Ishikawa (cell line): ENCODE measurements around the gene PCSK1.

Experiments used
- CEBPB ChIP-seq: IDR thresholded peaks from 2 replicates; pipeline ENCODE4 v1.6.1; 2012
- CREB1 ChIP-seq: IDR thresholded peaks from 2 replicates; pipeline ENCODE4 v1.6.1; 2012; ENCODE audit warnings: low read depth
- EGR1 ChIP-seq: IDR thresholded peaks from 2 replicates; pipeline ENCODE4 v1.6.1; 2012
- EP300 ChIP-seq: IDR thresholded peaks from 2 replicates; pipeline ENCODE4 v1.6.1; 2012; ENCODE audit warnings: borderline replicate concordance
- FOXM1 ChIP-seq: IDR thresholded peaks from 2 replicates; pipeline ENCODE4 v1.6.1; 2012; ENCODE audit warnings: low read depth, borderline replicate concordance
- NFIC ChIP-seq: IDR thresholded peaks from 2 replicates; pipeline ENCODE4 v1.6.1; 2012
- RAD21 ChIP-seq: IDR thresholded peaks from 2 replicates; pipeline ENCODE4 v1.6.1; 2012; ENCODE audit warnings: low read depth
- TAF1 ChIP-seq: IDR thresholded peaks from 2 replicates; pipeline ENCODE4 v1.6.1; 2012; ENCODE audit warnings: low read depth, mild to moderate bottlenecking
- TCF12 ChIP-seq: IDR thresholded peaks from 2 replicates; pipeline ENCODE4 v1.6.1; 2012; ENCODE audit warnings: low read depth
- TEAD4 ChIP-seq: IDR thresholded peaks from 2 replicates; pipeline ENCODE4 v1.6.1; 2012
- YY1 ChIP-seq: IDR thresholded peaks from 2 replicates; pipeline ENCODE4 v1.6.1; 2012; ENCODE audit warnings: low read depth
- ZBTB7A ChIP-seq: IDR thresholded peaks from 2 replicates; pipeline ENCODE4 v1.6.1; 2012; ENCODE audit warnings: low read depth
- TF ChIP-seq, protein P1 (sequence below): IDR thresholded peaks from 2 replicates; pipeline ENCODE4 v1.6.1; 2012; ENCODE audit warnings: low read depth, mild to moderate bottlenecking
- TF ChIP-seq, protein P2 (sequence below): IDR thresholded peaks from 2 replicates; pipeline ENCODE4 v1.6.1; 2012
- TF ChIP-seq, protein P3 (sequence below): IDR thresholded peaks from 2 replicates; pipeline ENCODE4 v1.6.1; 2012

PCSK1 gene

DNA sequence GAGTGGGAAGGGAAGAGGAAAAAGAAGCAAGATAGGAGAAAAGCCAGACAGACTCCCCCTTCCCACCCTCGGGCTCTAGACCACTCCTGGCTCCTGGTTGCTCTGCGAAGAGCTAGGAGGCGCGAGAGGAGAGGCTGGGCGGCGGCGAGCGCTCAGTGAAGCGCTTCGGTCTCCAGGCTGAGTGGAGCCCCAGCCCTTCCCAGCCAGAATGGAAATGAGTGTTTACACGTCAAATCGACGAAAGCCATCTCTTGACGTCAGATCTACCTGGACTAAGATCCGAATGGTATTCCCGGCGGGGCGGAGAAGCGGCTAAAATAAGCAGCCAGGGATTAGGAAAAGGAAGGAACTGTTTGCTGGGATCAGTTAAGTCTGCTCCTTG is at the start of gene PCSK1:
Gene PCSK1, minus strand, starts transcription at position 183 of the 382 bp plus-strand sequence. CDS start 206 bp downstream, outside the sequence.
- TF ChIP-seq TEAD4, result no peak
- TF ChIP-seq EP300, result no peak
- TF ChIP-seq, protein P1, sequence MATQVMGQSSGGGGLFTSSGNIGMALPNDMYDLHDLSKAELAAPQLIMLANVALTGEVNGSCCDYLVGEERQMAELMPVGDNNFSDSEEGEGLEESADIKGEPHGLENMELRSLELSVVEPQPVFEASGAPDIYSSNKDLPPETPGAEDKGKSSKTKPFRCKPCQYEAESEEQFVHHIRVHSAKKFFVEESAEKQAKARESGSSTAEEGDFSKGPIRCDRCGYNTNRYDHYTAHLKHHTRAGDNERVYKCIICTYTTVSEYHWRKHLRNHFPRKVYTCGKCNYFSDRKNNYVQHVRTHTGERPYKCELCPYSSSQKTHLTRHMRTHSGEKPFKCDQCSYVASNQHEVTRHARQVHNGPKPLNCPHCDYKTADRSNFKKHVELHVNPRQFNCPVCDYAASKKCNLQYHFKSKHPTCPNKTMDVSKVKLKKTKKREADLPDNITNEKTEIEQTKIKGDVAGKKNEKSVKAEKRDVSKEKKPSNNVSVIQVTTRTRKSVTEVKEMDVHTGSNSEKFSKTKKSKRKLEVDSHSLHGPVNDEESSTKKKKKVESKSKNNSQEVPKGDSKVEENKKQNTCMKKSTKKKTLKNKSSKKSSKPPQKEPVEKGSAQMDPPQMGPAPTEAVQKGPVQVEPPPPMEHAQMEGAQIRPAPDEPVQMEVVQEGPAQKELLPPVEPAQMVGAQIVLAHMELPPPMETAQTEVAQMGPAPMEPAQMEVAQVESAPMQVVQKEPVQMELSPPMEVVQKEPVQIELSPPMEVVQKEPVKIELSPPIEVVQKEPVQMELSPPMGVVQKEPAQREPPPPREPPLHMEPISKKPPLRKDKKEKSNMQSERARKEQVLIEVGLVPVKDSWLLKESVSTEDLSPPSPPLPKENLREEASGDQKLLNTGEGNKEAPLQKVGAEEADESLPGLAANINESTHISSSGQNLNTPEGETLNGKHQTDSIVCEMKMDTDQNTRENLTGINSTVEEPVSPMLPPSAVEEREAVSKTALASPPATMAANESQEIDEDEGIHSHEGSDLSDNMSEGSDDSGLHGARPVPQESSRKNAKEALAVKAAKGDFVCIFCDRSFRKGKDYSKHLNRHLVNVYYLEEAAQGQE, result no peak
- TF ChIP-seq TCF12, result no peak
- no peak for TF ChIP-seq CREB1
- TF ChIP-seq, protein P2, sequence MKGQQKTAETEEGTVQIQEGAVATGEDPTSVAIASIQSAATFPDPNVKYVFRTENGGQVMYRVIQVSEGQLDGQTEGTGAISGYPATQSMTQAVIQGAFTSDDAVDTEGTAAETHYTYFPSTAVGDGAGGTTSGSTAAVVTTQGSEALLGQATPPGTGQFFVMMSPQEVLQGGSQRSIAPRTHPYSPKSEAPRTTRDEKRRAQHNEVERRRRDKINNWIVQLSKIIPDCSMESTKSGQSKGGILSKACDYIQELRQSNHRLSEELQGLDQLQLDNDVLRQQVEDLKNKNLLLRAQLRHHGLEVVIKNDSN, result no peak
- TF ChIP-seq, protein P3, sequence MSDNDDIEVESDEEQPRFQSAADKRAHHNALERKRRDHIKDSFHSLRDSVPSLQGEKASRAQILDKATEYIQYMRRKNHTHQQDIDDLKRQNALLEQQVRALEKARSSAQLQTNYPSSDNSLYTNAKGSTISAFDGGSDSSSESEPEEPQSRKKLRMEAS, result no peak
- no peak for TF ChIP-seq NFIC

DNA sequence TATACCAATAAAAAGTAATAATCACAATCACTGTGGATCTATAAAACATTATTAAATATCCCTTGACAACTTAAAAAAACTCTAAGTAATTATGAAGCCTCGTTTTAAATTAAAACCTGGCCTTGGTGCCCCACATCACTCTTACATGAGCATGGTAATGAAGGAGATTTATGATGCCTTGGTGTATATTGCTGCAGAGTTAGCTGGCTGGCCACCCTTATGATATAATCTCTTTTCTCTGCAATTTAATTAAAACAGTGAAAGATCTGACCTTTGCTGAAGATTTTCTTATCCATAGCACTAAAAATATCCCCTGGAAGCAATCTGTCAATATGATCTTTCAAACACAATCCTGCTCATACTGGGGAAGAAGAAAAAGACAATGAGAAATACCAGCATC is 48.8 kb upstream of the PCSK1 start:
- TF ChIP-seq, protein P1, result no peak
- TF ChIP-seq TEAD4, result no peak
- no peak for TF ChIP-seq ZBTB7A
- no peak for TF ChIP-seq YY1
- no peak for TF ChIP-seq TAF1
- no peak for TF ChIP-seq CREB1
- TF ChIP-seq TCF12, result no peak
- no peak for TF ChIP-seq FOXM1
- TF ChIP-seq, protein P2, result no peak
- TF ChIP-seq, protein P3, result no peak
- TF ChIP-seq NFIC, result no peak
- TF ChIP-seq EP300, result no peak
- no peak for TF ChIP-seq CEBPB
- no peak for TF ChIP-seq EGR1
- TF ChIP-seq RAD21, result no peak

DNA sequence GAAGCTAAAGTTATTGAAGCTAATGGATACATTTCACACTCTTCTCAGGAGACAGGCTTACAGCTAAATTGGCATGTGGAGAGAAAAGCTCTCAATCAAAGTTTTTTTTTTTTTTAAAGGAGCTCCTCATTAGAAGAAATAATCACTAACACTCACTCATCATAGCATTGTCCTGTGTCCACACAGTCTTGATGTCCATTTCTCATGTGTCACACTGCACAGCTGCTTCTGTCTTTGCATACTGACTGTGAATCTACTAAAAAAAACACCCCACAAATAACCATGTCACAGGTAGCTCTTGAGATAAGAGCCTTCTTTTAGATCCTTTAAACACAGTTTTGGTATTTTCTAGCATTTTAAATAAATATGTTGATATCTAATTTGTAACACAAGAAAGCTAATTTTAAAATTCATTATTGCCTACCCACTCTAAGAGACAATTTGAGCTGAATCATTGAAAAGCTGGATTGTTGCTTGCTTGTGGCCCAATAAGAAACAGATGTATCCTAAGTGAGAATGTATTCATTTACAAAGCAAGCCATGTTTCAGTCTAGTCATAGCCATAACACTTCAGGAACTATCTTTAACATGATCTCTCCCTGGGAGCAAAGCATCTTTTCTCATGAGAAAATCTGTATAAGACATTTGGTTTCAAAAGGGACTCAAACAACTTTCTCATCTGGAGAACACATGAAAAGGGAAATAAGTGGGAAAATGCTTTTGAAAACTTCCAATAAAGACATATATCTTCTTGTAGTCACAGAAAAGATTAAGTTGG is 48.1 kb upstream of the PCSK1 start:
- TF ChIP-seq, protein P2, result no peak
- TF ChIP-seq TAF1 (no peak), EGR1 (no peak), FOXM1 (no peak)

DNA sequence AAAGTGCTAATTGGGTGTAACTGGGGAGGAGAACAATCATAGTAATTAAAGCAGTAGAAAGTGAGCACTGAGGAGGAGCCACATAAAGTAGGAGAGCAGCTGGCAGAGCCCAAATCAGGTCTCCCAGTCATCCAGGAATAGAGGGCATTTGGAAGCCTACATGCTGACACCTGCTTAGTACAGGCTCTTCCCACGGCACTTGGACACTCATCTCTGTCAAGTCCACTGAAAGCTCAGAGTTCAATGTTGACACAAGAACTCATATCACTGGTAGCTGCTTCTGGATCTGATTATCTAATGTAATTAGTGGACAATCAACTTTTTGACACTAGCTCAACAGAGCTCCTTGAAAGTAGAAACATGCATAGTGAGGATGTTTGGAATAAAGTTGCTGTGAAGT is 45.9 kb upstream of the PCSK1 start:
- TF ChIP-seq EGR1, result no peak

DNA sequence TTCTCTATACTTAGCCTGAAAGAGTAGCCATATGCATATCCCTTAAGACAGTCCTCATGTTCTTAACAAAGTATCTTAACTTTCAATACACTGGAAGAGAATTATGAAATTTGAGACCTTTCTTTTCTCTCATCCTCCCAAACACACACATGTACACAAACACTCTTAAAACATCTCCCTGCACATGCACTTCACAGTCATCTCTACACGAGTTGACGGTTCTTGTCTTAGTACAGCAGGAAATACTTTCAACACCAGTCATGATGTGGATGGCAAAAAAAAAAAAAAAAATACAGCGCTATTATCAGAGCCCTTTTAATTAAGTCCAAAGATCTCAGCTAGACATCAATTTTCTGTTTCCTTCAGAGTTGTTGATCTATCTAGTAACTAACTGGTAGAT is 43.6 kb upstream of the PCSK1 start:
- TF ChIP-seq, protein P2, result no peak
- TF ChIP-seq NFIC, result no peak
- TF ChIP-seq RAD21, result no peak
- no peak for TF ChIP-seq TCF12
- no peak for TF ChIP-seq FOXM1
- no peak for TF ChIP-seq TAF1
- no peak for TF ChIP-seq EGR1
- no peak for TF ChIP-seq CREB1

DNA sequence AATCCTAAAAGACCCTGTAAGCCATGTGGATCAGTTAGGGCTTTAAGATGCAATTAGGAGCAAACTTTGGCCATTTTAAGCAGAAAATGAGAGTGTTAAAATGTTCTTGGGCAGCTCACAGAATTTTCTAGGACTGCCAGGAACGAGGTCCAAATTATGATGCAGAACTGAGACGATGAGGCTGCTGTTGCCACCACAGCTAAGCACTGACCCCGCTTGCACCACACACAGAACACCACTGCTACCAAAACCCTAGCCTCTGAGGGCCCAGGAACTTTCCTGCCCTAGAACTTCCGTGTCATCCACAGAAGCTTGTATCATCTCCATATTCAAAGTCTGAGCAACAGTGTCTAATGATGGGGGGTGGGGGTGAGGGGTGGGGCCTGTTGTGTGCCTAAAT is 41.0 kb upstream of the PCSK1 start:
- TF ChIP-seq, protein P3, result no peak
- TF ChIP-seq NFIC (no peak), ZBTB7A (no peak), EP300 (no peak), TAF1 (no peak), TCF12 (no peak)
